Activated naive CD8-positive, alpha-beta T cell treated with anti-CD3 and anti-CD28 coated beads for 36 hours (primary cell): ENCODE results near the gene RRBP1. TPM values are rescaled to one million over a fixed set of nuclear protein-coding genes. Genes with fewer than 3 reads are reported as not detected.
"Not testable (repeated sequence)": the region's sequence is repeated elsewhere in the genome, so short reads cannot be mapped to it uniquely, and the experiment has no call there.

Experiments used
- DNase-seq: peaks from one replicate; pipeline ENCODE4 v3.0.0; 2021
- H3K27ac Mint-ChIP-seq: one replicate; pipeline ENCODE4 v1.8.0; 2022; ENCODE audit warnings: mild to moderate bottlenecking, moderate library complexity, mixed read lengths
- H3K27me3 Mint-ChIP-seq: one replicate; pipeline ENCODE4 v1.8.0; 2022; ENCODE audit warnings: mild to moderate bottlenecking, mixed read lengths
- H3K36me3 Mint-ChIP-seq: one replicate; pipeline ENCODE4 v1.8.0; 2021; ENCODE audit warnings: mild to moderate bottlenecking, mixed read lengths
- H3K4me1 Mint-ChIP-seq: one replicate; pipeline ENCODE4 v1.8.0; 2021; ENCODE audit warnings: mixed read lengths
- H3K4me3 Mint-ChIP-seq: one replicate; pipeline ENCODE4 v1.8.0; 2022; ENCODE audit warnings: mild to moderate bottlenecking, moderate library complexity, mixed read lengths
- H3K9me3 Mint-ChIP-seq: one replicate; pipeline ENCODE4 v1.8.0; 2022; ENCODE audit warnings: mixed read lengths
- total RNA-seq, 2 experiments: library from RNA; stranded (reverse); gene quantifications; one replicate each; pipeline ENCODE4 v1.2.3, GENCODE V29; 2021

Gene RRBP1
- total RNA-seq, 2 experiments from 2014 or later, result 24.0 to 26.5 TPM

- H3K9me3 Mint-ChIP-seq, result no peaks in the 10 kb centered on the region
- DNase-seq, result no peak
- H3K27me3 Mint-ChIP-seq, result no peaks in the 10 kb centered on the region
- H3K4me3 Mint-ChIP-seq, result no peak overlapping the region
- no peaks in the 10 kb centered on the region for H3K36me3 Mint-ChIP-seq
- no peak overlapping the region for H3K27ac Mint-ChIP-seq
- no peaks in the 10 kb centered on the region for H3K4me1 Mint-ChIP-seq
Observed at GRCh38 chr20:17714597-17714996, 32.6 kb upstream of the RRBP1 start.

GRCh38 chr20:17712708-17713107 is 30.7 kb upstream of the RRBP1 start:
- Mint-ChIP-seq H3K27me3 (no peaks in the 10 kb centered on the region), H3K36me3 (no peaks in the 10 kb centered on the region), H3K4me1 (no peaks in the 10 kb centered on the region), H3K4me3 (no peak overlapping the region), H3K27ac (no peak overlapping the region), H3K9me3 (no peaks in the 10 kb centered on the region)
- no peak for DNase-seq

DNA sequence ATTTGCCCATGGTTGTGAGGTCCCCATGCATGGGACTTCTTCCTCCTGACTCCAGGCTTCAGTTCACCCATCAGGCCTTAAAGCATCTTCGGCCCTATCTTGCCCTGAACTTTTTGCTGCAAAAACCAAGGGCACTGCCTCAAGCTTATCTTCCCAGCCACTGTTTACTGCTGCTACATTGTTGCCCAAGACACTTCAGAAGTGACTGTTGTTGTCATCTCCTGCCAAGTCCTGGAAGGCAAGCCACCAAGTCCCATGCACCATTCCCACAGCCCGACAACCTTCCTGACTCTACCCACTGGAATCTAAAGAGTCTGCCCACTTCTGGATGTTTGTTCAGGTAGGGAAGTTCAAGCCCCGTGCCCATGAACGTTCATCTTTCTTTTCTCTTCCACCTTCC is 30.2 kb upstream of the RRBP1 start:
- no peaks in the 10 kb centered on the region for H3K4me1 Mint-ChIP-seq
- DNase-seq, result no peak
- H3K27me3 Mint-ChIP-seq, result no peaks in the 10 kb centered on the region
- H3K27ac Mint-ChIP-seq, result no peak overlapping the region
- H3K9me3 Mint-ChIP-seq, result no peaks in the 10 kb centered on the region
- no peak overlapping the region for H3K4me3 Mint-ChIP-seq
- no peaks in the 10 kb centered on the region for H3K36me3 Mint-ChIP-seq

GRCh38 chr20:17711267-17711627 is 29.2 kb upstream of the RRBP1 start:
- no peaks in the 10 kb centered on the region for H3K36me3 Mint-ChIP-seq
- no peaks in the 10 kb centered on the region for H3K4me1 Mint-ChIP-seq
- no peak for DNase-seq
- no peak overlapping the region for H3K27ac Mint-ChIP-seq
- H3K27me3 Mint-ChIP-seq, result no peaks in the 10 kb centered on the region
- H3K4me3 Mint-ChIP-seq, result no peak overlapping the region
- no peaks in the 10 kb centered on the region for H3K9me3 Mint-ChIP-seq

DNA sequence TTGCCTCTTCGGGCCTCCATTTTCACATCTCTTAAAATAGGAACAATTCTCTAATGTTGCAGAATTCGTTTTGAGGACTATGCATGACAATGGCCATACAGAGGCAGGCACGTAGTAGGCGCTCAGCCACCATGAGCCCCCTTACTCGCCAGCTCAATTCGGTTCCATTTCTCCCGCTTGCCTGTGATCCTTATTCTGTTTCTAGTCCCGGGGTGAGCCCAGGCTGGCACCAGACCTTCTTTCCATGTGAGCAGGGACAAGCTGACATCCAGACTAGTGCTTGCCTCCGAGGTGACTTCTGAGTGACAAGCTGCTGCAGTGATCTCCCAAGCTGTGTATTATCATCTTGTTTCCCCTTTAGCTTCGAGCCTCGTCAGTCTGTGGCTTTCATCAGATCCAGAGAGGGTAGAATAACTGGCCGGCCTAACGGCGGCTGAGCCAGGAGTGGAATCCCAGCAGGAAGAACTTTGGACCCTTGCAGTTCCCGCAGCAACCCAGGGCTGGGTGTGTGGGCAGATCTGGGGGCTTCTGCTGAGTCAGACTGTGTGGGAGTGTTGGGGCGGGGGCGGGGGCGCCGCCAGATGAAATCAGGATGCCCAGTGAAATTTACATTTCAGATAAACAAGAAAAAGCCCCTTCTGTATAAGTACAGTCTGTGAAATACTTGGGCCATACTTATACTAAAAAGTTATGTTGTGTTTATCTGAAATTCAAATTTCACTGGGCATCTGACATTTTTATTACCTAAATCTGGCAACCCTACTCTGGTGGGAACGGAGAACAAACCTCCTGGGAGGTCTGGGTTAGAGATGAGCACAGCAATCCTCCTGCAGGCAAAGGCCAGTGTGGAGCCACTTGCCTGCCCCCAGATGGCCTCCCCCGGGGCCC is 28.6 kb upstream of the RRBP1 start:
- Mint-ChIP-seq H3K4me1 (no peaks in the 10 kb centered on the region), H3K9me3 (no peaks in the 10 kb centered on the region), H3K4me3 (no peak overlapping the region), H3K27me3 (no peaks in the 10 kb centered on the region), H3K36me3 (no peaks in the 10 kb centered on the region), H3K27ac (no peak overlapping the region)
- no peak for DNase-seq

DNA sequence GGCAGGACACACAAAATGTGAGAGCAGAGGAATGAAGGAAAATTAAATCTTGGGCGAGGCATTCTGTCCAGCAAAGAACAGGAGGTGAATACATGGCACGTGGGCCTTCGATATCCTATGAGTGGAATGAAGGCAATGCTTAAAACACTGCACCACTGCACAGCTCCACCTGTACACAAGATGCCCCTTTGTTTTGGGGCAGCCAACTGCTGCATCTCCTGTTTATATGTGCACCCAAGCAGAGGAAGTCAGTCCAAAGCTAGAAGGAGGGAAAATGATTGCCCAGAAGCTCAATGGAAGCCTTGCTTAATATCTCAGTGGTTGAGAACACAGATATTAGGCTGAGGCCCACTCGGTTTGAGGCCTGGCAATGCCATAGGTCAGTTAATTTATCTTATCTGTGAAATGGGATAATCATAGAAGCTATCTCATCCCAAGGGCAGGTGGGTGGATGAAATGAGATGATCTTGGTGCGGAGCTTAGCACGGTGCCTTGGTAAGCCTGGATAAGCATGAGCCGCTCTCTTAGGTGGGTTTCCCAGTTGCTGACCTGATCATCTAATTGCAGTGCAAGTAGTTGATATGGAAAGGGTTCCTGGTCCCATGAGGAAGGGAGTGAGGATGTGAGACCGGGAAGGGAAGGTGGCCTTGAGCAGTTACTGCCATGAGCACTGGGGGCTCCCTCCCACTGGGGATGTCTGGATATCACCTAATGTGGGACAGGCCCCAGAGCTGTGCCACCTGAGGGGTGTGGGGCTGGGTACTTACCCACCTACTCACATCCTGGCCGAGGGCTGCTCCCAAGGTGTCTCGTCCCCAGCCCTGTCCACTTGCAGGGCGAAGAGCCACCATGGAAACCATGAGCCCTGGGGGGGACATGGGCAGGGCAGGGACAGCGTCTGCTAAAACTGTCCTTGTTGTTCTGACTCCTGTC is 27.6 kb upstream of the RRBP1 start:
- Mint-ChIP-seq H3K9me3 (no peaks in the 10 kb centered on the region), H3K27me3 (no peaks in the 10 kb centered on the region), H3K27ac (no peak overlapping the region), H3K4me3 (no peak overlapping the region), H3K4me1 (no peaks in the 10 kb centered on the region), H3K36me3 (no peaks in the 10 kb centered on the region)
- DNase-seq, result no peak

DNA sequence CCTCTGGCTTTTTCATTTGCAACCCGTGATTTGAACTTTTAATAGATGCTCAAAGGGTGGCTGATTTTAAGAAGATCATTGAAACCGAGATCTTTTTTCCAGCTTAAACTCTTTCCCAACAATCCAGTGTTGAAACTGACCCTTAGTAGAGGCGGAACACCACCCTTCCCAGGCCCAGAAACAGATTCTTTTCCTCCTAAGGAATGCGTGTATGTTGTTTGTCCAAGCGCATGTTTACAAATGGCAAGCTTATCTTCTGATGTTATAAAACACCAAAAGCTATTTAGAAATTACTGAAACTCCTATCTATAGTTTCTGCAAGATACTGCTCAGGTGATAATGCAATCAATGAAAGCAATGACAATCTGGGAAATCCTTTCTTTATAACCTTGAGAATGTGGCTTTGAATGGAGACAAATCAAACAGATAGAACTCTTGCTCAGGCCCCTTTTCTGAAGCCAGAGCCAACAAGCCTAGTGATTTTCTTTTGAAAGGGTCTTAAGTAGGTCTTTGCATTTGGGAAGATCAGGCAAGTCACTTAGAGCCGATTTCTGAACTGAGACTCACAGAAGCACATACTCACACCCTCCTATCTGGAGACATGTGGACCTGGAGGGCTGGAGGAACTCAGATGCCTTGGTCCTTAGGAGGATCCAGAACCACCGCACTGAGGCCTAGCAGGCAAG is 26.8 kb upstream of the RRBP1 start:
- no peaks in the 10 kb centered on the region for H3K4me1 Mint-ChIP-seq
- no peaks in the 10 kb centered on the region for H3K27me3 Mint-ChIP-seq
- H3K27ac Mint-ChIP-seq, result no peak overlapping the region
- no peaks in the 10 kb centered on the region for H3K36me3 Mint-ChIP-seq
- H3K4me3 Mint-ChIP-seq, result no peak overlapping the region
- no peak for DNase-seq
- no peaks in the 10 kb centered on the region for H3K9me3 Mint-ChIP-seq

DNA sequence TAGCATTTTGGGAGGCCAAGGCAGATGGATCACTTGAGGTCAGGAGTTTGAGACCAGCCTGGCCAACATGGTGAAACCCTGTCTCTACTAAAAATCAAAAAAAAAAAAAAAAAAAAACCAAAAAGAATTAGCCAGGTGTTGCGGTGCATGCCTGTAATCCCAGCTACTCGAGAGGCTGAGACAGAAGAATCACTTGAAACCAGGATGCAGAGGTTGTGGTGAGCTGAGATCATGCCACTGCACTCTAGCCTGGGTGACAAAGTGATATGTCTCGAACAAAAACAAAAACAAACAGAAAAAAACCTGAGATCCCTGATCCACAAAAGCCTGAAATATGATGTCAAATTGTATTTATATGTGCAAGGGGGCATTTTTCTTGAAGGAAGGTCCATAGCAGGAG is 25.9 kb upstream of the RRBP1 start:
- H3K27me3 Mint-ChIP-seq, H3K4me3 Mint-ChIP-seq, H3K9me3 Mint-ChIP-seq, DNase-seq, H3K36me3 Mint-ChIP-seq, H3K4me1 Mint-ChIP-seq: not testable (repeated sequence)
- H3K27ac Mint-ChIP-seq, result peak overlapping the region; percentile 21

DNA sequence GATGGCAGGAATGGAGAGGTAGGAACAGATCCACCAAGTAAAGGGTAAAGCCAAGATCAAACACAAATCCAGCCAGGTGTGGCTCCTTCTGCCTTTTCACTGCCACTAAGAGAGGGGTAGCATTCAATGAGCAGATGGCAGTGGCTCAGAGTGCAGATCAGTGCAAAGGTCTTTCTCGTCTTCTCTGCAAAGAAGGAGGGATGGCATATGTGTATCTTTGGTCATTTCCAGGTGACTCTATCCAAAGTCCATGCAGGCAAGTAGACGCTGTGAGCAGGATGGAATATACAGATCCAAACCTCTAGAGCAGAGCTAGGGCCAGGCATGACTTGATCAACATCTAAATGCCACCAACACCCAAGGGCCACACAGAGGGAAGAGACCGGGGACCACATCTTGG is 24.6 kb upstream of the RRBP1 start:
- Mint-ChIP-seq H3K4me1 (no peaks in the 10 kb centered on the region), H3K27ac (no peak overlapping the region), H3K36me3 (no peaks in the 10 kb centered on the region), H3K9me3 (no peaks in the 10 kb centered on the region), H3K27me3 (no peaks in the 10 kb centered on the region), H3K4me3 (no peak overlapping the region)
- DNase-seq, result no peak

DNA sequence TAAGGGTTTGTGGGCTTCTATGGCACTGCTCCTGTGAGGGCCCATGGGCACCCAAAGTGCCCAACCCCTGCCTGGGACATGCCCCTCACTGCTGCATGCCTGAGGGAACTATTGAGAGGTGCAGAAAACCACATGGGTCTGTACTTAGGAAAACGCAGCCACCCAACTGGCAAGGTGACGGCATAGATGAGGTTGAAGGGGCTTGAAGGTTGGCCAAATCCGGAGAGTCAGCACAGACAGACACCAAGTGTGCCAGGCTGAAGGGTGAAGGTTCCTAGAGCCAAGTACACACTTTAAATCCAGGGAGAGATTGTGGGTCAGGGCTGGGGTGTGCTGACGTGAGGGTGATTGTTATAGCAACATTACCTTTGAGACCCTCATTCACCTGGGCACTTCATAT is 23.9 kb upstream of the RRBP1 start:
- H3K27ac Mint-ChIP-seq, result no peak overlapping the region
- H3K4me3 Mint-ChIP-seq, result no peak overlapping the region
- H3K27me3 Mint-ChIP-seq, result no peaks in the 10 kb centered on the region
- no peaks in the 10 kb centered on the region for H3K4me1 Mint-ChIP-seq
- H3K9me3 Mint-ChIP-seq, result no peaks in the 10 kb centered on the region
- no peaks in the 10 kb centered on the region for H3K36me3 Mint-ChIP-seq
- DNase-seq, result no peak

DNA sequence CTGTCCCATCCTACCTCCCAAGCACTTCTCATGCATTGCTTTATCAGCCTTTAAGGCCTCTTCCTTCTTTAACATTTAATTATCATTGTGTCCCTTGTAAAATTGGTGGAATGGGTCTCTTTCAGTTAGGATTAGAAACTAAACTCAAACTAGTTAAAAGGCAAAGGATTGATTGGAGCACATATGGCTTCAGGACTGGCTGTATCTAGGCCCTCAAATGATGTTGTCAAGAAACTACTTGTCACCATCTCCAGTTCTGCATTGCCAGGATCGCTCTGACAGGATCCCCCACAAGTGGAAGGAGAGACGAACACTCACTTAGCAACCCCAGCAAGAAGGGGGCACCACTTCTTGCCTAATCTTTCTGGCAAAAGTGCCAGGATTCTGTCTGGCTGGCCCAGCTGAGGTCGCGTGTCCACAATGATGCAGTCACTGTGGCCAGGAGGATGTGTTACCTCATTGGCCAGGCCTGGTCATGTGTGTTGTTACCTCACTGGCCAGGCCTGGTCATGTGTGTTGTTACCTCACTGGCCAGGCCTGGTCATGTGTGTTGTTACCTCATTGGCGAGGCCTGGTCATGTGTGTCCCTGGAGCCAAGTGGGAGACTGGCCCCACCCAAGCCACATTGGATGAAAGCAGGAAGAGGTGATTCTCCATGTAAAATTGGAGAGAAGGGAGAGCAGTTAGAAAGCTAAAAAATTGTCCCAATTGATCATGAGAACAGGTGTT is 22.7 kb upstream of the RRBP1 start:
- Mint-ChIP-seq H3K27ac (no peak overlapping the region), H3K9me3 (no peaks in the 10 kb centered on the region), H3K27me3 (no peaks in the 10 kb centered on the region), H3K36me3 (no peaks in the 10 kb centered on the region), H3K4me1 (no peaks in the 10 kb centered on the region), H3K4me3 (no peak overlapping the region)
- DNase-seq, result no peak

GRCh38 chr20:17701826-17702225 is 19.8 kb upstream of the RRBP1 start:
- Mint-ChIP-seq H3K27me3 (no peaks in the 10 kb centered on the region), H3K27ac (no peak overlapping the region), H3K4me3 (no peak overlapping the region), H3K36me3 (no peaks in the 10 kb centered on the region), H3K9me3 (no peaks in the 10 kb centered on the region), H3K4me1 (no peaks in the 10 kb centered on the region)
- DNase-seq, result no peak

GRCh38 chr20:17700637-17701036 is 18.6 kb upstream of the RRBP1 start:
- no peaks in the 10 kb centered on the region for H3K27me3 Mint-ChIP-seq
- H3K9me3 Mint-ChIP-seq, result peaks cover 1% of the 10 kb centered on the region
- H3K36me3 Mint-ChIP-seq, result no peaks in the 10 kb centered on the region
- H3K4me3 Mint-ChIP-seq, result no peak overlapping the region
- DNase-seq, result no peak
- H3K27ac Mint-ChIP-seq, result no peak overlapping the region
- H3K4me1 Mint-ChIP-seq, result no peaks in the 10 kb centered on the region

DNA sequence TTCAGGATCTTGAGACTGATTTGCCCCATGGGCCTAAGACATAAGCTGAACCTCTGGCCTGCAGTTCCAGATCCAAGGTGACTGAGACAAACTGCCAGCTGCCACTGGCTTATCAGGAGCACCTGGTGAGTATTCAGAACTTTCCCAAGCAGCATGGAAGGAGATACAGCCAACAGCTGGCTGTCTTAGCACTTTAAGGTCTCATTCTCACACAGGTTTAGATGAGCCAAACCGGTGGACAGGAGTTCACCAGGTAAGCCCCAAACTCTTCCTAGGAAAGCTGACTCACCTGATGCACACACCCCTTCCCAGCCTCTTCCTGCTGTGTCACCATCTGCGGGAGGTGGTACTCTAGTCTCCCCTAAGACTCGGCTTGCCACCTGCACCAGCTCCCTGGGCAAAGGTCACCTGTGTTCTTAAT is 17.9 kb upstream of the RRBP1 start, which contains the start of gene BANF2:
TSS of gene BANF2 (plus strand) at position 36 of the 421 bp plus-strand sequence. CDS start 25,060 bp downstream, outside the sequence.
- H3K4me3 Mint-ChIP-seq, result no peak within 1 kb of the TSS
- no peaks in the 10 kb centered on the region for H3K36me3 Mint-ChIP-seq
- DNase-seq, result no peak
- no peak within 1 kb of the TSS for H3K27ac Mint-ChIP-seq
- H3K27me3 Mint-ChIP-seq, result no peaks in the 10 kb centered on the region
- H3K4me1 Mint-ChIP-seq, result no peaks in the 10 kb centered on the region
- H3K9me3 Mint-ChIP-seq, result peaks cover 3% of the 10 kb centered on the region
